GM18861 (cell line): ENCODE data around the gene MARK1.

Experiments used
- ATAC-seq: cut with Tn5 transposase; IDR thresholded peaks from one replicate; pipeline ENCODE4 v1.9.1; 2021; ENCODE audit not compliant: unreplicated experiment

Gene MARK1

DNA sequence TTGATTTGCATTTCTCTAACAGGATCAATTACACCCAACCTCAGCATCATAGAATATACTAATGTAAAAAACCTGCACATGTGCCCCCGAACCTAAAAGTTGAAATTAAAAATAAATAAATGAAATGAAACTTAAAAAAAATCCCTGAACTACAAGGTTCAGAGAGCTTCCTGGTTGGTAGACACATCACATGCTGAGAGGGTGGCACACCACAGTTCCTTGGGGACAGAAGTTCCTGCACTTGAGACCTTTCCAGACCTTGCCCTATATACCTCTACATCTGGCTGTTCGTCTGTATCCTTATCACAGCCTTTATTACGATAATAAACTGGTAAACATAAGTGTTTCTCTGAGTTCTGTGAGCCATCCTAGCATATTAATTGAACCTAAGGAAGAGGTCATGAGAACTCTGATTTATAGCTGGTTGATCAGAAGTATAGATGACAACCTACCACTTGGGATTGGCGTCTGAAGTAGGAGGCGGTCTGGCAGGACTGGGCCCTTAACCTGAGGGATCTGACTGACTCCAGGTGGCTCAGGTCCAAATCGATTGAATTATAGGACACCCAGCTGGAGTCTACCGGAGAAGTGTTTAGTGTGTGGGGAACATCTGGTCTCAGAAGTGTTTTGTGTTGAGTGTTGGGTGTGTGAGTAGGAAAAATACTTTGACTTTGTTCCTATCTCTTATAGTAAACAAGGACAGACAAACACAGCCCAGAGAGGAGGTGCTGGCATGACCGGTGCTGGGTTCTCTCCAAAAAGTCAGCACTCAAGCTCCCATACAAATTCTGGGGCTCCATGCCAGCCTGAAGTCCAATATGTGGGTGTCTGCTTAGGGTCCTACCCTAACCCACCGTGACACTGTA is 181.2 kb downstream of the MARK1 start:
- ATAC-seq: no peak

DNA sequence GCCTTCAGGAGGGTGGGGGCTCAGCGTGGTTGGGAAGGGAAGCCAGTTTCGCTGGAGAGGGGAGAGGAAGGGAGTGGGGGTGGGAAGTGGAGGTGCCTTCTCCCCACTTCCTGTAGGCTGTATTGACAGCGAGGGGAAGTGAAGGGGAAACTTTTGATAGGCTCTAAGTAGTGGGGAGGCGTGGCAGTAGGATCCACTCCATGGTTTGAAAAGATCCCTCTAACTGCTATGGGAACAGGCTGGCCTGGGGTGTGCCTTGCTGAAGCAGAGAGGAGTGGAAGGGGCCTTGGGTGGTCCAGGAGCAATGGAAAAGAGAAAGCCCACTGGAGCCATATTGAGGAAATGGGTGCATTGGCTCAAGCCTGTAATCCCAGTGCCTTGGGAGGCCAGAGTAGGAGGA is 182.4 kb downstream of the MARK1 start:
- ATAC-seq: no peak

DNA sequence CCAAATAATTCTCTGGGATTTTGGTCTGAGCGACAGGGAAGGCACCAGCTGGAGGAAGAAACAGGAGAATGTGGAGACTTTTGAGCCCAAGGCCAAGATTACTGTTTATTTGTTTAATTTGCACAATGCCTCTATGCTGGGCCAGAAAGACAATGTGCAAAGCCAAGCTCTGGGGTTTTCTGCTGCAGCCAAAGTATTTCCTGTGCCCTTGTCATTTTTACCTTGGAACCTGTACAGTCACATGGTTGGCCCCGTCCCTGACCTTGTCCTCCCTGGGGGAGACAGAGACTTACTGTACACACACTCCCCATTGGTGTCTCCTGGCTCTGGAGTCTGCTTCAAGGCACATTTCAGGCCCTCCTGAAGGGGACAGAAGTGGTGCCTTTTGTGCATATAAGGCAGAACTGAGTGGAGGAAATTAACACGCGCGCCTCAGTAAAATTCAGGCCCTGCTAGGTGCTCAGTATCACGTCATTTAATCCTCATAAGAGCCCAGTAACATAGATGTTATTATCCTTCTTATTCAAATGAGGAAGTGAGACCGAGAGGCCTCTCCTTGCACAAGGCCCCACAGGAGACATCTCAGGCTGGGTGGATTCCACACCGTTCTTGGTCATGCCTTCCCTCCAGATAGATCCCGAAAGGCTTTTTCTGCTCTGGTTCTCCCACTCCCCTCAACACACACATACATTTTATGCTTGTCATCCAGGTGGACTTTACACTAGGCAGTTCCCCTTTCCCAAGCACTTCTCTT is 183.3 kb downstream of the MARK1 start:
- peak; percentile 88 for ATAC-seq
